ENCODE data around the gene IQGAP1.

DNA sequence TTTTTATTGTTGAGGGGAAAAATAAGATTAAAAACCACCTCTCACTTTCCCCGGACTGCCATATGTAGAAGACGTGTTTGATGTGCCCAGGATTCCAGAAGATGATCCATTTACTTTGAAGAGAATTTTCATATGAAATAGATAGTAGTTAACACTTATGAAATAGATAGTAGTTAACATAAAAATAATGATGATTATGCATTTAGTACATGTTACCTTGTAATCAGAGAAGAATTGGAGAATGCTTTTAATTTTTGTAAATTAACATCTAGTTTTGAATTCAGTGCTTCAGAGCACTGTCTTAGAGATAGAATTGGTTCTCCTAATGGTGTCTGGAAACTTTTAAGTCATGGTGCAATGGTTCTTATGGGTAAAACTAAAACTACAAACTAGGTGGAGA lies 95.6 kb downstream of the IQGAP1 start:
- TF ChIP-seq, protein P1, sequence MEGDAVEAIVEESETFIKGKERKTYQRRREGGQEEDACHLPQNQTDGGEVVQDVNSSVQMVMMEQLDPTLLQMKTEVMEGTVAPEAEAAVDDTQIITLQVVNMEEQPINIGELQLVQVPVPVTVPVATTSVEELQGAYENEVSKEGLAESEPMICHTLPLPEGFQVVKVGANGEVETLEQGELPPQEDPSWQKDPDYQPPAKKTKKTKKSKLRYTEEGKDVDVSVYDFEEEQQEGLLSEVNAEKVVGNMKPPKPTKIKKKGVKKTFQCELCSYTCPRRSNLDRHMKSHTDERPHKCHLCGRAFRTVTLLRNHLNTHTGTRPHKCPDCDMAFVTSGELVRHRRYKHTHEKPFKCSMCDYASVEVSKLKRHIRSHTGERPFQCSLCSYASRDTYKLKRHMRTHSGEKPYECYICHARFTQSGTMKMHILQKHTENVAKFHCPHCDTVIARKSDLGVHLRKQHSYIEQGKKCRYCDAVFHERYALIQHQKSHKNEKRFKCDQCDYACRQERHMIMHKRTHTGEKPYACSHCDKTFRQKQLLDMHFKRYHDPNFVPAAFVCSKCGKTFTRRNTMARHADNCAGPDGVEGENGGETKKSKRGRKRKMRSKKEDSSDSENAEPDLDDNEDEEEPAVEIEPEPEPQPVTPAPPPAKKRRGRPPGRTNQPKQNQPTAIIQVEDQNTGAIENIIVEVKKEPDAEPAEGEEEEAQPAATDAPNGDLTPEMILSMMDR (IDR thresholded peaks at IDR 0.05): no peak
- no peak for TF ChIP-seq POLR2A (IDR thresholded peaks at IDR 0.05)
